Occipital lobe (tissue), 2 donors: ENCODE results near the gene MYCBP2. TPM values are rescaled to one million over a fixed set of nuclear protein-coding genes. Genes with fewer than 3 reads are reported as not detected.
"Not testable (repeated sequence)": the region's sequence is repeated elsewhere in the genome, so short reads cannot be mapped to it uniquely, and the experiment has no call there.

Source experiments
- DNase-seq: peaks from one replicate; lab custom pipeline; 2025; lab: John Stamatoyannopoulos, UW
- total RNA-seq: library from RNA; depleted of rRNA; stranded (reverse); fragments of >200 nt; gene quantifications from one replicate; pipeline ENCODE4 v1.2.3, GENCODE V29; 2014

MYCBP2 gene
- total RNA-seq = 284 TPM

- DNase-seq = peak; percentile 93
Observed at GRCh38 chr13:77326905-77327604, at the start of gene MYCBP2. MYCBP2 (minus strand) TSS chr13:77327094; CDS start chr13:77326775, 319 bp downstream.

GRCh38 chr13:77375560-77376108 is 48.7 kb upstream of the MYCBP2 start:
- no peak for DNase-seq

- no peak for DNase-seq
Observed at GRCh38 chr13:77374786-77375185, 47.9 kb upstream of the MYCBP2 start.

GRCh38 chr13:77374339-77374738 is 47.4 kb upstream of the MYCBP2 start:
- DNase-seq = no peak

GRCh38 chr13:77373502-77373901 is 46.6 kb upstream of the MYCBP2 start:
- DNase-seq = no peak

- no peak for DNase-seq
Observed at GRCh38 chr13:77372275-77372674, 45.4 kb upstream of the MYCBP2 start.

- no peak for DNase-seq
Observed at GRCh38 chr13:77370888-77371287, 44.0 kb upstream of the MYCBP2 start.

- DNase-seq = no peak
Observed at GRCh38 chr13:77362166-77362565, 35.3 kb upstream of the MYCBP2 start.

- DNase-seq = no peak
Observed at GRCh38 chr13:77360032-77360685, 33.3 kb upstream of the MYCBP2 start.

- no peak for DNase-seq
Observed at GRCh38 chr13:77359171-77359570, 32.3 kb upstream of the MYCBP2 start.

GRCh38 chr13:77358001-77358400 is 31.1 kb upstream of the MYCBP2 start:
- no peak for DNase-seq

- DNase-seq = no peak
Observed at GRCh38 chr13:77356155-77356554, 29.3 kb upstream of the MYCBP2 start.

- no peak for DNase-seq
Observed at GRCh38 chr13:77353995-77354394, 27.1 kb upstream of the MYCBP2 start.

- DNase-seq = no peak
Observed at GRCh38 chr13:77351315-77351714, 24.4 kb upstream of the MYCBP2 start.

- DNase-seq = no peak
Observed at GRCh38 chr13:77350811-77351210, 23.9 kb upstream of the MYCBP2 start.

- DNase-seq = no peak
Observed at GRCh38 chr13:77349365-77349764, 22.5 kb upstream of the MYCBP2 start.

- DNase-seq = not testable (repeated sequence)
Observed at GRCh38 chr13:77347351-77347750, 20.5 kb upstream of the MYCBP2 start.

- no peak for DNase-seq
Observed at GRCh38 chr13:77345150-77345780, 18.4 kb upstream of the MYCBP2 start.

- DNase-seq = no peak
Observed at GRCh38 chr13:77343841-77344240, 16.9 kb upstream of the MYCBP2 start.

- no peak for DNase-seq
Observed at GRCh38 chr13:77339408-77339807, 12.5 kb upstream of the MYCBP2 start.

GRCh38 chr13:77338961-77339401 is 12.1 kb upstream of the MYCBP2 start:
- no peak for DNase-seq

- DNase-seq = no peak
Observed at GRCh38 chr13:77338329-77338728, 11.4 kb upstream of the MYCBP2 start.
